Heart left ventricle (tissue), 16 donors: ENCODE results near the gene PCDHGB5. TPM values are rescaled to one million over a fixed set of nuclear protein-coding genes. Genes with fewer than 3 reads are reported as not detected.

ENCODE experiments used
- ATAC-seq, 4 donors: fragments of 200-7000 bp; cut with Tn5 transposase; one replicate each; pipeline ENCODE4 v1.9.1; 2020 to 2022; ENCODE audit warnings: moderate library complexity in 4 of 4, mild to moderate bottlenecking in 3 of 4, moderate number of reproducible peaks in 1 of 4
- DNase-seq, 5 donors: peaks; one replicate each; pipeline ENCODE4 v3.0.0-alpha.2; 2020
- H3K27ac ChIP-seq, 12 donors: fragments of 200-600 bp; sonication (generic) in 4 of 12; one replicate each; pipeline versions ENCODE4 v1.5.0 to v1.8.0; 2016 to 2022; ENCODE audit warnings: mild to moderate bottlenecking in 2 of 12
- H3K27me3 ChIP-seq, 9 donors: fragments of 200-600 bp; sonication (generic) in 2 of 9; one replicate each; pipeline versions ENCODE4 v1.5.1 to v1.8.0; 2016 to 2022; ENCODE audit warnings: mild to moderate bottlenecking in 3 of 9
- H3K36me3 ChIP-seq, 9 donors: fragments of 200-600 bp; sonication (generic) in 2 of 9; one replicate each; pipeline versions ENCODE4 v1.5.0 to v1.8.0; 2018 to 2022; ENCODE audit warnings: mild to moderate bottlenecking in 2 of 9
- H3K4me1 ChIP-seq, 12 donors: fragments of 200-600 bp; sonication (generic) in 4 of 12; one replicate each; pipeline versions ENCODE4 v1.5.0 to v1.8.0; 2016 to 2022; ENCODE audit warnings: mild to moderate bottlenecking in 3 of 12
- H3K4me3 ChIP-seq, 12 donors: fragments of 200-600 bp; sonication (generic) in 4 of 12; one replicate each; pipeline versions ENCODE4 v1.5.0 to v1.8.0; 2017 to 2022; ENCODE audit warnings: mild to moderate bottlenecking in 9 of 12, moderate library complexity in 4 of 12
- H3K9me3 ChIP-seq, 12 donors: fragments of 200-600 bp; sonication (generic) in 4 of 12; one replicate each; pipeline versions ENCODE4 v1.5.0 to v1.8.0; 2016 to 2022; ENCODE audit warnings: mild to moderate bottlenecking in 1 of 12
- CTCF ChIP-seq, 12 donors: fragments of 200-600 bp; sonication (generic) in 4 of 12; IDR thresholded peaks; one replicate each; pipeline versions ENCODE4 v1.5.0 to v1.8.0; 2018 to 2022; ENCODE audit warnings: antibody characterized with exemption in 12 of 12, mild to moderate bottlenecking in 5 of 12
- POLR2A ChIP-seq, 2 donors: fragments of 450-650 bp; IDR thresholded peaks; one replicate each; pipeline ENCODE4 v1.6.1; 2017; ENCODE audit warnings: antibody characterized with exemption in 2 of 2, mild to moderate bottlenecking in 2 of 2, moderate library complexity in 2 of 2
- WGBS, 4 donors: extraction: QIAGEN DNeasy Blood & Tissue Kit in 2 of 4; methylation state at CpG; one replicate each; pipeline versions ENCODE4 v1.1.5 to v1.1.7; 2013 to 2018; 5-methylcytosine and 5-hydroxymethylcytosine counted together
- intact Hi-C, 10 donors: fragments of 100-400 bp; cut with DNase I; formaldehyde crosslinking; loops; one replicate each; pipeline versions ENCODE4 v1.11.1 to v1.14.2; 2022
- polyA plus RNA-seq, 2 donors: library from polyadenylated mRNA; stranded (reverse); fragments of 200-250 nt; gene quantifications; one replicate each; pipeline ENCODE4 v1.2.3, GENCODE V29; 2013
- total RNA-seq, 9 donors: library from RNA; depleted of rRNA in 2 of 9; stranded (reverse); fragments of >200 nt in 2 of 9; fragmentation: NEBNext Ultra II Directional in 3 of 9; extraction: Animal tissue kit (Norgen Biotek cat#: 25700) in 3 of 9; gene quantifications; one replicate each; pipeline versions ENCODE4 v1.1.0 to v1.2.4, GENCODE V29; 2016 to 2023
- donor health status: ischemic (EF 13 %, LVEDD 7.1; RV severe dilation, severe dysfunction).
- donor health status: healthy with polysubstance abuse.
- donor health status: DM: no; HTN: yes; CAD: no.
- donor health status: DM: no; HTN: no; CAD: no.
- donor health status: ischemic (EF 25% LVEDD 6.9; RV normal size, moderate dysfunction).
- donor health status: ischemic (EF 25% LVEDD 5.7; RV mildly dilated, moderate dysfunction).
- donor health status: healthy.
- donor health status: DM: yes; HTN: yes; CAD: no.
- donor health status: ischemic (EF 35%, LVEDD 5.7; RV mildly dilated, moderate dysfunction).
- donor health status: nonischemic (EF 11% LVEDD 7.7; RV severe dilation, severe dysfunction).
- donor health status: DM: yes; HTN: yes; CAD: no.
- donor health status: PGD.
- donor health status: ischemic (EF 29% LVEDD 5.4; RV normal size, mild dysfunction).
- donor health status: nonischemic (EF 23%, LVEDD 6.1; RV moderate dilation, normal function).

The PCDHGB5 gene
- total and polyA plus RNA-seq, 11 donors, result 4.4 to 15.5 (median 8.1) TPM

- Histone ChIP-seq H3K27ac (no peak overlapping the region), H3K4me3 (no peak overlapping the region), H3K4me1 (peaks cover 0 to 31% (median 2%) of the 10 kb centered on the region in 12 donors), H3K27me3 (peaks cover 0 to 34% (median 0%) of the 10 kb centered on the region in 9 donors), H3K9me3 (peaks cover 0 to 99% (median 61%) of the 10 kb centered on the region in 12 donors), H3K36me3 (peaks cover 0 to 26% (median 0%) of the 10 kb centered on the region in 9 donors)
- WGBS, 4 donors, result 34 to 48% (median 42%) methylated on average over 25 to 69 of the region's 69 CpGs
- intact Hi-C loops, result no loop called here
- DNase-seq (peak in 1 of 5 donors; percentile 25), ATAC-seq (peak in 3 of 4 donors; percentile 18 to 20 (median 19))
- TF ChIP-seq POLR2A (IDR thresholded peaks at IDR 0.05), result no peak
- no peak for TF ChIP-seq CTCF (IDR thresholded peaks at IDR 0.05)
Observed at GRCh38 chr5:141371572-141372475, 25.9 kb upstream of the PCDHGB5 start.

- no peak for ATAC-seq
- WGBS, 4 donors, result 25 to 41% (median 30%) methylated on average over 25 to 27 of the region's 27 CpGs
- peaks cover 0 to 31% (median 0%) of the 10 kb centered on the region in 9 donors for H3K27me3 ChIP-seq
- H3K27ac ChIP-seq, result no peak within 1 kb of the TSS
- no peak for DNase-seq
- TF ChIP-seq POLR2A (IDR thresholded peaks at IDR 0.05), result no peak
- peak in 11 of 12 donors; percentile 19 to 50 (median 41) for TF ChIP-seq CTCF (IDR thresholded peaks at IDR 0.05)
- intact Hi-C loops, result no loop called here
- H3K36me3 ChIP-seq, result peaks cover 0 to 36% (median 0%) of the 10 kb centered on the region in 9 donors
- peaks cover 0 to 99% (median 64%) of the 10 kb centered on the region in 12 donors for H3K9me3 ChIP-seq
- H3K4me3 ChIP-seq, result peak within 1 kb of the TSS in 10 of 12 donors; percentile 9 to 42 (median 31)
- peaks cover 0 to 31% (median 2%) of the 10 kb centered on the region in 12 donors for H3K4me1 ChIP-seq
Observed at GRCh38 chr5:141373673-141374317, 24.0 kb upstream of the PCDHGB5 start, which contains the start of gene PCDHGA6. Gene PCDHGA6 (plus strand): TSS chr5:141373891. CDS start chr5:141374084, 193 bp downstream.

DNA sequence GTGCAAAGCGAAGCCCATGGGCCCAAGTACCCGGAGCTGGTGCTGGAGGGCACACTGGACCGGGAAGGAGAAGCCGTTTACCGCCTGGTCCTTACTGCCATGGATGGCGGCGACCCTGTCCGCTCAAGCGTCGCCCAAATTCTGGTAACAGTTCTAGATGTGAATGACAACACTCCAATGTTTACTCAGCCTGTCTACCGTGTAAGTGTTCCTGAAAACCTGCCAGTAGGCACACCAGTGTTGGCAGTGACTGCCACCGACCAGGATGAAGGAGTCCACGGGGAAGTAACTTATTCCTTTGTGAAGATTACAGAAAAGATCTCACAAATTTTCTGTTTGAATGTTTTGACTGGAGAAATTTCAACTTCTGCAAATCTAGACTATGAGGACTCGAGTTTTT, 23.1 kb upstream of the PCDHGB5 start:
- no peak overlapping the region for H3K27ac ChIP-seq
- peaks cover 0 to 99% (median 64%) of the 10 kb centered on the region in 12 donors for H3K9me3 ChIP-seq
- intact Hi-C loops, result no loop called here
- WGBS, 4 donors, result 51 to 63% (median 56%) methylated on average over 14 of the region's 14 CpGs
- DNase-seq, result peak in 1 of 5 donors; percentile 55
- H3K4me3 ChIP-seq, result no peak overlapping the region
- peaks cover 0 to 36% (median 0%) of the 10 kb centered on the region in 9 donors for H3K36me3 ChIP-seq
- H3K4me1 ChIP-seq, result peaks cover 0 to 29% (median 0%) of the 10 kb centered on the region in 12 donors
- peak in 2 of 4 donors; percentile 65 to 68 for ATAC-seq
- TF ChIP-seq POLR2A (IDR thresholded peaks at IDR 0.05) (no peak), CTCF (IDR thresholded peaks at IDR 0.05) (no peak)
- peaks cover 0 to 29% (median 0%) of the 10 kb centered on the region in 9 donors for H3K27me3 ChIP-seq
